Coronary artery (tissue), 2 donors: Measurements from ENCODE around the gene KRTAP5-1.
"Not testable (repeated sequence)": the region's sequence is repeated elsewhere in the genome, so short reads cannot be mapped to it uniquely, and the experiment has no call there.

Source experiments
- DNase-seq: peaks from one replicate; pipeline ENCODE4 v3.0.0-alpha.2; 2017; ENCODE audit warnings: low spot score
- H3K27ac ChIP-seq, 2 donors: fragments of 200-600 bp; sonication (generic); one replicate each; pipeline ENCODE4 v1.5.1; 2016 to 2019
- H3K4me3 ChIP-seq: fragments of 200-600 bp; sonication (generic); 2 replicates; pipeline ENCODE4 v1.5.1; 2016; ENCODE audit warnings: mild to moderate bottlenecking, moderate library complexity
- CTCF ChIP-seq: fragments of 200-600 bp; sonication (generic); IDR thresholded peaks from one replicate; pipeline ENCODE4 v1.5.1; 2019; ENCODE audit warnings: antibody characterized with exemption

Gene KRTAP5-1

GRCh38 chr11:1586699-1587098 is 1.6 kb upstream of the KRTAP5-1 start:
- no peak for TF ChIP-seq CTCF
- no peak for DNase-seq
- H3K27ac ChIP-seq: no peak overlapping the region
- no peak overlapping the region for H3K4me3 ChIP-seq

- DNase-seq, H3K4me3 ChIP-seq, H3K27ac ChIP-seq: not testable (repeated sequence)
Measured at GRCh38 chr11:1582909-1583308, 2.2 kb downstream of the KRTAP5-1 start.

- H3K4me3 ChIP-seq: no peak overlapping the region
- H3K27ac ChIP-seq: no peak overlapping the region
- no peak for TF ChIP-seq CTCF
- no peak for DNase-seq
Measured at GRCh38 chr11:1581976-1582375, 3.1 kb downstream of the KRTAP5-1 start.

GRCh38 chr11:1576825-1577224 is 8.3 kb downstream of the KRTAP5-1 start:
- H3K27ac ChIP-seq: no peak overlapping the region
- no peak for DNase-seq
- no peak overlapping the region for H3K4me3 ChIP-seq
- no peak for TF ChIP-seq CTCF

- DNase-seq, H3K4me3 ChIP-seq, H3K27ac ChIP-seq: not testable (repeated sequence)
Measured at GRCh38 chr11:1575756-1576155, 9.3 kb downstream of the KRTAP5-1 start.

GRCh38 chr11:1574933-1575242 is 10.2 kb downstream of the KRTAP5-1 start:
- no peak for DNase-seq
- peak overlapping the region in 1 of 2 donors; percentile 93 for H3K27ac ChIP-seq
- no peak overlapping the region for H3K4me3 ChIP-seq
- no peak for TF ChIP-seq CTCF

GRCh38 chr11:1574238-1574932 is 10.7 kb downstream of the KRTAP5-1 start:
- H3K27ac ChIP-seq: peak overlapping the region; percentile 72 to 93
- peak overlapping the region; percentile 81 for H3K4me3 ChIP-seq
- no peak for DNase-seq
- peak; percentile 90 for TF ChIP-seq CTCF

- peak overlapping the region; percentile 81 for H3K4me3 ChIP-seq
- TF ChIP-seq CTCF: no peak
- no peak for DNase-seq
- H3K27ac ChIP-seq: peak overlapping the region; percentile 72 to 93
Measured at GRCh38 chr11:1573903-1574237, 11.2 kb downstream of the KRTAP5-1 start.
